ENCODE results near the gene PDIK1L.
A peak's percentile ranks its signal among the peaks of the same experiment; 100 is the strongest.

Gene PDIK1L

DNA sequence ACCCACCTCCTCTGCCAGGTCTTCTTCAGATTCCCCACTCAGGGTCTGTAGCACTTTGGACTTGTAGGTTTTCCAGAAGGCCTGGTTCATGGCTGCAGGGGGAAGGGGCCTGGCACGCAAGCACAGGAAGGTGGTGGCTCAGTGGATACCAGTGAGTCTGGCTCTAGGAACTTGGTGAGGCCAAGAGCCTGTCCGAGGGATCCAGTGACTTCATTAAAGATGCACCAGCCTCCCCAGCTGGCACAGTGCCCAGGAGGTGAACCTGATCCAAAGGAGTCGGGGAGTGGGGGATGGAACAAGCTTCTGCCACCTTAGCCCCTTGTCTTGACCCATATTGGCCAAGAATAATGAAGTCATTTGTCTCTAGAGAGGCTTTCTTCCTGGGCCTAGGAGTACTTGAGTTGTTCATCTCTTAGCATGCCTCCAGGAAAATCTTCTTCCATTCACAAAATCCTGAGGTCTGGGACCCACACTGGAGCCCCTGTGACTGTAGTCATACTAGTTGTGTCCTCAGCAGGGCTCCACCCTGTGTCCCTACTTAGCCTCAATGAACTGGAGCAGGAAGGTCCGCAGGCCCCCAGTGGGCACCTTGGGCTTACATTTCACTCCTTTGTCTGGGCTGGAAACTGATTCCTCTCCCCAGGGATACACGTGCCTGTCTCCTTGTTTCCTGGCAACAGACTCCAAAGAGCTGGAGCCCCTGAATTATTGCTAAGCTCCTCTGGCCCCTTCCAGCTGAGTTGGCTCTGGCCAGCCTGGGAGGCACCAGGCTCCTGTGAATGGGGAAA lies 57.0 kb downstream of the PDIK1L start, which contains the start of gene C1orf232:
Gene C1orf232, minus strand, starts transcription at position 554 of the 788 bp plus-strand sequence. Its CDS starts 464 bp downstream, at position 90.
- no peaks in the 10 kb centered on the region for H3K36me3 ChIP-seq (ENCODE audit: insufficient read depth, low read length)
- no peaks in the 10 kb centered on the region for H3K9me3 ChIP-seq (ENCODE audit: low read length)
- H3K4me1 ChIP-seq (ENCODE audit: insufficient read depth, low read length) = peaks cover 30% of the 10 kb centered on the region
- H3K4me3 ChIP-seq (ENCODE audit: low read length) = peak within 1 kb of the TSS; percentile 64
- peaks cover 2% of the 10 kb centered on the region for H3K27me3 ChIP-seq (ENCODE audit: insufficient read depth, low read length)
- H2AFZ ChIP-seq (ENCODE audit: low read depth, low read length) = peak within 1 kb of the TSS; percentile 76

- Histone ChIP-seq H3K27me3 (ENCODE audit: insufficient read depth, low read length) (peaks cover 2% of the 10 kb centered on the region), H3K4me3 (ENCODE audit: low read length) (peak overlapping the region; percentile 64), H2AFZ (ENCODE audit: low read depth, low read length) (peak overlapping the region; percentile 76), H3K9me3 (ENCODE audit: low read length) (no peaks in the 10 kb centered on the region), H3K36me3 (ENCODE audit: insufficient read depth, low read length) (peaks cover 3% of the 10 kb centered on the region), H3K4me1 (ENCODE audit: insufficient read depth, low read length) (peaks cover 30% of the 10 kb centered on the region)
Measured at GRCh38 chr1:26169198-26169554, 57.6 kb downstream of the PDIK1L start.

- Histone ChIP-seq H3K36me3 (ENCODE audit: insufficient read depth, low read length) (peaks cover 3% of the 10 kb centered on the region), H2AFZ (ENCODE audit: low read depth, low read length) (peak within 1 kb of the TSS; percentile 76), H3K27me3 (ENCODE audit: insufficient read depth, low read length) (peaks cover 2% of the 10 kb centered on the region), H3K9me3 (ENCODE audit: low read length) (no peaks in the 10 kb centered on the region), H3K4me1 (ENCODE audit: insufficient read depth, low read length) (peaks cover 30% of the 10 kb centered on the region), H3K4me3 (ENCODE audit: low read length) (peak within 1 kb of the TSS; percentile 64)
Measured at GRCh38 chr1:26169669-26170471, 58.2 kb downstream of the PDIK1L start, which contains the start of gene ZNF593. Gene ZNF593 (plus strand): TSS chr1:26169908. CDS start chr1:26169984, 76 bp downstream.

DNA sequence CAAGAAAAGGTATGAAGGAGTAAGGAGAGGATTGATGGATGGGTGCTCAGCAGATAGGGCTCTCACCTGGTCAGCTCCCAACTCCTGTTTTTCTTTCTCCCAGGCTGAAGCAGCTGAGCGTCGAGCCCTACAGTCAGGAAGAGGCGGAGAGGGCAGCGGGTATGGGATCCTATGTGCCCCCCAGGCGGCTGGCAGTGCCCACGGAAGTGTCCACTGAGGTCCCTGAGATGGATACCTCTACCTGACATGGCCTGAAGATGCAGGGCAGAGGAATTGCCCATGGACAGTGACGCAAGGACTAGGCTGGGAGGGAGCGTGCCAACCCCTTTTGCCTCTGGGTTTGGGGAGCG lies 58.8 kb downstream of the PDIK1L start:
- H3K36me3 ChIP-seq (ENCODE audit: insufficient read depth, low read length) = peaks cover 3% of the 10 kb centered on the region

GRCh38 chr1:26171084-26172072 lies 59.8 kb downstream of the PDIK1L start, which contains the start of gene ZNF593OS:
Gene ZNF593OS (minus strand): TSS chr1:26171832. CDS start chr1:26171661, 171 bp downstream.
- Histone ChIP-seq H2AFZ (ENCODE audit: low read depth, low read length) (no peak within 1 kb of the TSS), H3K4me3 (ENCODE audit: low read length) (peak within 1 kb of the TSS; percentile 64), H3K36me3 (ENCODE audit: insufficient read depth, low read length) (peaks cover 3% of the 10 kb centered on the region), H3K27me3 (ENCODE audit: insufficient read depth, low read length) (no peaks in the 10 kb centered on the region), H3K9me3 (ENCODE audit: low read length) (no peaks in the 10 kb centered on the region), H3K4me1 (ENCODE audit: insufficient read depth, low read length) (peaks cover 30% of the 10 kb centered on the region)

More for the DNA sequence above, 58.8 kb downstream of the PDIK1L start:
- peak overlapping the region; percentile 76 for H2AFZ ChIP-seq (ENCODE audit: low read depth, low read length)
- H3K4me3 ChIP-seq (ENCODE audit: low read length) = peak overlapping the region; percentile 64
- no peaks in the 10 kb centered on the region for H3K9me3 ChIP-seq (ENCODE audit: low read length)
- peaks cover 2% of the 10 kb centered on the region for H3K27me3 ChIP-seq (ENCODE audit: insufficient read depth, low read length)
- peaks cover 30% of the 10 kb centered on the region for H3K4me1 ChIP-seq (ENCODE audit: insufficient read depth, low read length)

Data from neuron (in vitro differentiated cells).